Measurements from ENCODE around the gene LCE4A. TPM values are rescaled to one million over a fixed set of nuclear protein-coding genes. Genes with fewer than 3 reads are reported as not detected.

The LCE4A gene
- total RNA-seq, 6 donors from 2014 or later: not detected

DNA sequence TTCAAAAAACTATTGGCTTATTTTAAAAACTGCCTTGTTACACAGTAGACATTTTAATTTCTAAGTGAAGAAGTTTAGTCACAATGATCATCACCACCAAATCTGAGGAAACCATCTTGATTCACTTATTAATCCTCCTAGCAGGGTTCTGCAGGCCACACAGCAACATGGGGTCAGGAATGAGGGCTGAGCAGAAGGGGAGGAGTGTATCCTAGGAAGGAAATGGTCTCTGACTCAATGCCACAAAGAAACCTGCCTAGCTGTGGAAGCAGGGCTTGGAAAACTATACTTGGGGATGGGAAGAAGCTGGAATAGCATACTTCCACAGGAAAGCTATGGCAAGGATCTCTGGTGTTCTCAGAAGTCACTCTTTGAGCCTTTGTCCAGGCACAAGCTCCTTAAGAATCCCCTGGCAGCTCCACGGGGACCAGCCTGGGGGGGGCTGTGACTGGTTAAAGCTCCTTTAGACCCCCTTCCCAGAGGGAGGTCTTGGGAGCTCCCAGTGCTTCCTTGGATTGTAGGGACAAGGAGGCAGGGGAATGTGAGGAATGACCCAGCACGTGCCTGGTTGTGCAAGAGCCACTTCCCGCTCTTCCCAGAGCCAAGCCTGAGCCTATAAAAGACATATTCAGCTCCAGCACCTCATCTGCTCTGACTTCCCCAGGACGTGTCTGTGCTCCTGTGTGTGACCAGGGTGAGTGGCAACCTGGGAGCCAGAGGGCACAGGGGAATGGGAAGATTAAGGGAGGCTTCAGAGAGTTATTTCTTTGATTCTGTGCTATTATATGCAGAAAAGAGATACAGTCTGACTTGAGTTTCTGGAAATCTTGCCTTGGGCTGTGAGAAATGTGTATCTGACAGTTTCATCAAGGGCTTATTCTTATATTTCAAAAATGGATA lies 10.0 kb upstream of the LCE4A start, which contains the start of gene LCE2A:
TSS of gene LCE2A (plus strand) at position 645 of the 900 bp plus-strand sequence. CDS start 557 bp downstream, outside the sequence.
- no peak within 1 kb of the TSS for H3K4me3 ChIP-seq
- TF ChIP-seq, protein P1, sequence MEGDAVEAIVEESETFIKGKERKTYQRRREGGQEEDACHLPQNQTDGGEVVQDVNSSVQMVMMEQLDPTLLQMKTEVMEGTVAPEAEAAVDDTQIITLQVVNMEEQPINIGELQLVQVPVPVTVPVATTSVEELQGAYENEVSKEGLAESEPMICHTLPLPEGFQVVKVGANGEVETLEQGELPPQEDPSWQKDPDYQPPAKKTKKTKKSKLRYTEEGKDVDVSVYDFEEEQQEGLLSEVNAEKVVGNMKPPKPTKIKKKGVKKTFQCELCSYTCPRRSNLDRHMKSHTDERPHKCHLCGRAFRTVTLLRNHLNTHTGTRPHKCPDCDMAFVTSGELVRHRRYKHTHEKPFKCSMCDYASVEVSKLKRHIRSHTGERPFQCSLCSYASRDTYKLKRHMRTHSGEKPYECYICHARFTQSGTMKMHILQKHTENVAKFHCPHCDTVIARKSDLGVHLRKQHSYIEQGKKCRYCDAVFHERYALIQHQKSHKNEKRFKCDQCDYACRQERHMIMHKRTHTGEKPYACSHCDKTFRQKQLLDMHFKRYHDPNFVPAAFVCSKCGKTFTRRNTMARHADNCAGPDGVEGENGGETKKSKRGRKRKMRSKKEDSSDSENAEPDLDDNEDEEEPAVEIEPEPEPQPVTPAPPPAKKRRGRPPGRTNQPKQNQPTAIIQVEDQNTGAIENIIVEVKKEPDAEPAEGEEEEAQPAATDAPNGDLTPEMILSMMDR (IDR thresholded peaks at IDR 0.05): no peak
- TF ChIP-seq POLR2A (IDR thresholded peaks at IDR 0.05) (no peak), POLR2AphosphoS5 (IDR thresholded peaks at IDR 0.05) (no peak), EP300 (IDR thresholded peaks at IDR 0.05) (no peak)
- DNase-seq: no peak
- no peaks in the 10 kb centered on the region for H3K4me1 ChIP-seq
- no peaks in the 10 kb centered on the region for H3K9me3 ChIP-seq
- no peak within 1 kb of the TSS for H3K27ac ChIP-seq
- no peaks in the 10 kb centered on the region for H3K27me3 ChIP-seq
- ATAC-seq (ENCODE audit: low FRiP score in 2 of 2): no peak
- no peaks in the 10 kb centered on the region for H3K36me3 ChIP-seq
- 33 to 49% methylated on average over 3 to 4 of the region's 4 CpGs for WGBS, 2 donors

DNA sequence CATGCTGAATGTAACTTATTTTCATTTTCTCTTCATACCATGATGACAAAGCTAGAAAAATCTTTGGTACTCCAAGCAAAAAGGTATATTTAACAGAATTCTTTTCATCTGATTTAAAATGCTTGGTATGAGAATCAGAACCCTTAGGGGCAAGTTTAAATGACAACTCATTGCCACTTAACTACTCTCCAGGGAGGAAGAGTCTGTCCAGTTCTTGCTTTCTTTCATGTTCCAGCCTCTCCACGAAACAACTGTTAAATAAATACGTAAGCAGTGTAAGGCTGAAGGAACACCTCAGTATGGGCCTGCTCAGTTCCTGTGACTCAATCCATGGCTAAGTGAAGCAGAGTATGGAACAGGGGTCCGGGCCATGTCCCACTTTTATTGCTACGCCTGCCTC lies 8.2 kb upstream of the LCE4A start:
- Histone ChIP-seq H3K4me3 (no peak overlapping the region), H3K4me1 (no peaks in the 10 kb centered on the region), H3K9me3 (peaks cover 0 to 4% (median 1%) of the 10 kb centered on the region in 4 donors), H3K36me3 (no peaks in the 10 kb centered on the region), H3K27me3 (no peaks in the 10 kb centered on the region), H3K27ac (no peak overlapping the region)
- 76 to 77% methylated on average over 4 of the region's 4 CpGs for WGBS, 2 donors
- DNase-seq (no peak), ATAC-seq (ENCODE audit: low FRiP score in 2 of 2) (no peak)
- no peak for TF ChIP-seq EP300 (IDR thresholded peaks at IDR 0.05)
- TF ChIP-seq, protein P1 (IDR thresholded peaks at IDR 0.05): no peak
- no peak for TF ChIP-seq POLR2A (IDR thresholded peaks at IDR 0.05)
- no peak for TF ChIP-seq POLR2AphosphoS5 (IDR thresholded peaks at IDR 0.05)

DNA sequence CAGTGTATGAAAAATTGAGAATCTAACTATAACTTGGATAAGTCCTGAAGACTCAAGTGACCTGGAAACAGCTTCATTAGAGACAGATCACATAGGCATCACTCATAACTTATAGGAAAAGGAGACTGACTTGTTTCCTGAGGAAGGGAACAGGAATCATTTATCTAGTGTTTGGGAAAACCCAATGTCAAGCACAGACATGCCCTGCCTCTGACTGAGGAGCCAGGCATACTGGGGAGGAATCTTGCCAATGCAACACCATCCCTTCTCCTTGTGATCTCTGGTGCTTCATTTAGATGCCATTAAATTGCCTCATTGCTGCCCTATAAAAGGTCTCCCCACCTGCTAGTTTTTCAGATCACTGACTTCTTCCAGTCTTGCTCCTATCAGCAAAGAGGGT lies 10.3 kb downstream of the LCE4A start:
- DNase-seq (no peak), ATAC-seq (ENCODE audit: low FRiP score in 2 of 2) (no peak)
- Histone ChIP-seq H3K4me1 (no peaks in the 10 kb centered on the region), H3K4me3 (no peak overlapping the region), H3K27ac (no peak overlapping the region), H3K9me3 (peaks cover 0 to 5% (median 0%) of the 10 kb centered on the region in 4 donors), H3K36me3 (no peaks in the 10 kb centered on the region), H3K27me3 (no peaks in the 10 kb centered on the region)
- TF ChIP-seq POLR2AphosphoS5 (IDR thresholded peaks at IDR 0.05) (no peak), POLR2A (IDR thresholded peaks at IDR 0.05) (no peak), EP300 (IDR thresholded peaks at IDR 0.05) (no peak)
- TF ChIP-seq, protein P1 (IDR thresholded peaks at IDR 0.05): no peak

DNA sequence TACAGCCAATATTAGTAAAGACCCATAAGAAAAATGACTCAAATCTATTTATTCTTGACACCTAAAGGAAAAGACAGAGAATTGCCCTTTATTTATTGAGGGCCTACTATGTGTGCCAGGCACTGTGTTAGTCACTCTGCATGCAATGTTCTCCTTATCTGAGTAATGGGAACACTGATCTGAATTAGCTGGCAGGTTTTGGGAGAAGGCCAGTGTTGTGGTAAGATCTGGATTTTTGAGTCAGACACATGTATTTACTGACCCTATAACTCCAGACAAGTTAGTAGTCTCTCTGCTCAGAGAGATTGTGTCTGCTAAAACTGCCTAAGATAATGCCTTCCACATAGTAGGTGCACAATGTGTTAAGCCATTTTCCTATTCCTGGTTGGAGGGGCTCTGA lies 17.3 kb downstream of the LCE4A start:
- TF ChIP-seq EP300 (IDR thresholded peaks at IDR 0.05) (no peak), POLR2A (IDR thresholded peaks at IDR 0.05) (no peak), POLR2AphosphoS5 (IDR thresholded peaks at IDR 0.05) (no peak)
- TF ChIP-seq, protein P1 (IDR thresholded peaks at IDR 0.05): no peak
- Histone ChIP-seq H3K27me3 (no peaks in the 10 kb centered on the region), H3K27ac (no peak overlapping the region), H3K4me1 (no peaks in the 10 kb centered on the region), H3K9me3 (no peaks in the 10 kb centered on the region), H3K4me3 (no peak overlapping the region), H3K36me3 (no peaks in the 10 kb centered on the region)
- no peak for DNase-seq
- no peak for ATAC-seq (ENCODE audit: low FRiP score in 2 of 2)

DNA sequence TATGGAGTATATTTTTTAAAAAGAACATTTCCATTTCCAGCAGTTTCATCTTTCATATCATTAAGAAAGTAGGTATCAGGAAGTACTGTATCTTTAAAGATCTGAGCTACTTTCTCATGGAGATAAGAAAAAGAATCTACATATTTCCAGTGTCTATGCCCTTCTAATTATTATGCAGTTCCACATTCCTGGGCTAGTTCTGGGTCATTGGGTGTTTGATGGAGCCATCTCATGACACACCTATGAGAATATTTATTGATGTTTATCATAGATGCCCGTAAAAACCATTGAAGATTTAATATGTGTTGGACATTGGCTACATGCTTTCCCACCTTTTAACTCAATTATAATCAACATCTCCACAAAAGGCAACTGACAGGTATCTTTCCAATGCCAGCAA lies 21.0 kb downstream of the LCE4A start:
- DNase-seq (no peak), ATAC-seq (ENCODE audit: low FRiP score in 2 of 2) (no peak)
- Histone ChIP-seq H3K4me3 (no peak overlapping the region), H3K4me1 (no peaks in the 10 kb centered on the region), H3K27ac (no peak overlapping the region), H3K27me3 (no peaks in the 10 kb centered on the region), H3K36me3 (no peaks in the 10 kb centered on the region), H3K9me3 (no peaks in the 10 kb centered on the region)
- TF ChIP-seq POLR2A (IDR thresholded peaks at IDR 0.05): no peak
- TF ChIP-seq EP300 (IDR thresholded peaks at IDR 0.05): no peak
- TF ChIP-seq POLR2AphosphoS5 (IDR thresholded peaks at IDR 0.05): no peak
- TF ChIP-seq, protein P1 (IDR thresholded peaks at IDR 0.05): no peak
- WGBS, 2 donors: 85 to 88% methylated on average over 1 of the region's 1 CpG

Data from upper lobe of left lung (tissue), 6 donors.